ENCODE results near the gene ZC3H7A. TPM values are rescaled to one million over a fixed set of nuclear protein-coding genes. Genes with fewer than 3 reads are reported as not detected.
A peak's percentile ranks its signal among the peaks of the same experiment; 100 is the strongest.

Gene ZC3H7A
- total RNA-seq, 3 donors from 2014 or later = 42.4 to 61.2 (median 59.0) TPM

GRCh38 chr16:11727796-11728543, 69.1 kb downstream of the ZC3H7A start:
- ATAC-seq = no peak
- H3K4me1 ChIP-seq (ENCODE audit: low read depth) = peaks cover 17% of the 10 kb centered on the region
- no peak for DNase-seq
- TF ChIP-seq CTCF (IDR thresholded peaks at IDR 0.05) = no peak
- H3K9me3 ChIP-seq = no peaks in the 10 kb centered on the region
- no peaks in the 10 kb centered on the region for H3K36me3 ChIP-seq (ENCODE audit: low read depth)
- intact Hi-C loops (cut with DNase I, micrococcal nuclease) = no loop called here
- no peak overlapping the region for H3K4me3 ChIP-seq

DNA sequence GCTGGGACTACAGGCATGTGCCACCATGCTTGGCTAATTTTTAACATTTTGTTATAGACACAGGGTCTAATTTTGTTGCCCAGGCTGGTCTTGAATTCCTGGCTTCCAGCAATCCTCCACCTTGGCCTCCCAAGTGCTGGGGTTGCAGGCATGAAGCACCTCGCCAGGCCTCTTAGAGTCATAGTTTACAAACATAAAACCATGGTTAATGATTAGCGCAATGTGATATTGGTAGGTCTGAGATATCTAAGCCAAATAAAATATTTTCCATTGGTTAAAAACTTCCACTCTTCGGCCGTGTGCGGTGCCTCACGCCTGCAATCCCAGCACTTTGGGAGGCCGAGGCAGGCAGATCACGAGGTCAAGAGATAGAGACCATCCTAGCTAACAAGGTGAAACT, 71.0 kb downstream of the ZC3H7A start:
- peak; percentile 90 for ATAC-seq
- peak in 1 of 3 donors; percentile 53 for DNase-seq
- H3K9me3 ChIP-seq = no peaks in the 10 kb centered on the region
- no peak overlapping the region for H3K4me3 ChIP-seq
- H3K4me1 ChIP-seq (ENCODE audit: low read depth) = peaks cover 22% of the 10 kb centered on the region
- TF ChIP-seq CTCF (IDR thresholded peaks at IDR 0.05) = no peak
- no peaks in the 10 kb centered on the region for H3K36me3 ChIP-seq (ENCODE audit: low read depth)
- intact Hi-C loops (cut with DNase I, micrococcal nuclease) = no loop called here

GRCh38 chr16:11725457-11725856, 71.6 kb downstream of the ZC3H7A start:
- Histone ChIP-seq H3K36me3 (ENCODE audit: low read depth) (no peaks in the 10 kb centered on the region), H3K4me1 (ENCODE audit: low read depth) (peaks cover 22% of the 10 kb centered on the region), H3K9me3 (no peaks in the 10 kb centered on the region), H3K4me3 (no peak overlapping the region)
- intact Hi-C loops (cut with DNase I, micrococcal nuclease) = no loop called here
- DNase-seq (no peak), ATAC-seq (no peak)
- no peak for TF ChIP-seq CTCF (IDR thresholded peaks at IDR 0.05)

DNA sequence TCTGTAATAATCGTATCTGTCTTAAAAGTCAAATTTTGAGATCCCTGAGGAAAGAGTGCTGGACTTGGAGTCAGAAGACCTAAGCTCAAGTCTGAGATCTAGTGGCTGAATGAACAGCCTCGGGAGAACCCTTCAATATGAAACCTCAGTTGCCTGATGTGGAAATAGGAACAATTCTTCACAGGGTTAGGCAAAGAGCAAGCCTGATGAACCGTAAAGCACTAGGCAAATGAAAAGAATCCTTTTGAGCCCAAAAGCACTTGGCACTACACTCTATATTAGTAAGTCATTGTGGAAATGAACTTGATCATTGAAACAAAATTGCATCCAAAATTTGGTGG, 74.6 kb downstream of the ZC3H7A start:
- no peak for ATAC-seq
- intact Hi-C loops (cut with DNase I, micrococcal nuclease) = no loop called here
- DNase-seq = no peak
- no peak for TF ChIP-seq CTCF (IDR thresholded peaks at IDR 0.05)
- H3K36me3 ChIP-seq (ENCODE audit: low read depth) = no peaks in the 10 kb centered on the region
- H3K4me1 ChIP-seq (ENCODE audit: low read depth) = peaks cover 17% of the 10 kb centered on the region
- H3K9me3 ChIP-seq = no peaks in the 10 kb centered on the region
- no peak overlapping the region for H3K4me3 ChIP-seq

- Histone ChIP-seq H3K9me3 (no peaks in the 10 kb centered on the region), H3K4me3 (no peak overlapping the region), H3K4me1 (ENCODE audit: low read depth) (peaks cover 15% of the 10 kb centered on the region), H3K36me3 (ENCODE audit: low read depth) (no peaks in the 10 kb centered on the region)
- intact Hi-C loops (cut with DNase I, micrococcal nuclease) = no loop called here
- ATAC-seq (peak; percentile 61), DNase-seq (no peak)
- TF ChIP-seq CTCF (IDR thresholded peaks at IDR 0.05) = no peak
These were observed 75.1 kb downstream of the ZC3H7A start for GRCh38 chr16:11721781-11722467.

Data from mucosa of descending colon (tissue), 3 donors.